ENCODE data around the gene ABHD1. TPM values are rescaled to one million over a fixed set of nuclear protein-coding genes. Genes with fewer than 3 reads are reported as not detected.
A peak's percentile ranks its signal among the peaks of the same experiment; 100 is the strongest.

The ABHD1 gene
- total RNA-seq, 1 donor from 2014 or later = not detected

GRCh38 chr2:27095745-27096651 is 27.6 kb upstream of the ABHD1 start:
- peak overlapping the region; percentile 4 for H3K27ac Mint-ChIP-seq (ENCODE audit: unreplicated experiment)
- H3K9me3 Mint-ChIP-seq (ENCODE audit: unreplicated experiment) = peaks cover 2% of the 10 kb centered on the region
- H3K9ac ChIP-seq (ENCODE audit: low read length) = no peak overlapping the region
- no peaks in the 10 kb centered on the region for H4K20me1 ChIP-seq (ENCODE audit: insufficient read depth, low read length)
- TF ChIP-seq CTCF (IDR thresholded peaks at IDR 0.05; ENCODE audit: insufficient read depth, low read depth, low read length) (no peak), EZH2 (IDR thresholded peaks at IDR 0.05; ENCODE audit: insufficient read depth, low read length) (no peak)
- FAIRE-seq (no peak), DNase-seq (ENCODE audit: low read depth) (no peak)
- no peak overlapping the region for H3K27ac ChIP-seq (ENCODE audit: low read depth, low read length)
- H3K4me3 Mint-ChIP-seq (ENCODE audit: unreplicated experiment) = no peak overlapping the region
- no peaks in the 10 kb centered on the region for H3K79me2 ChIP-seq (ENCODE audit: insufficient read depth, low read length)
- peaks cover 12% of the 10 kb centered on the region for H3K27me3 Mint-ChIP-seq (ENCODE audit: low read depth, unreplicated experiment)
- peak overlapping the region; percentile 81 for H3K4me2 ChIP-seq (ENCODE audit: low read length)
- H3K9me3 ChIP-seq (ENCODE audit: insufficient read depth, low read depth, low read length) = no peaks in the 10 kb centered on the region
- H3K4me1 ChIP-seq (ENCODE audit: insufficient read depth, low read length) = no peaks in the 10 kb centered on the region
- no peaks in the 10 kb centered on the region for H3K27me3 ChIP-seq (ENCODE audit: insufficient read depth, low read length)
- H3K4me3 ChIP-seq (ENCODE audit: insufficient read depth, low read depth, low read length) = peak overlapping the region; percentile 19
- no peaks in the 10 kb centered on the region for H3K4me1 Mint-ChIP-seq (ENCODE audit: low read depth, unreplicated experiment)
- no peaks in the 10 kb centered on the region for H3K36me3 ChIP-seq (ENCODE audit: insufficient read depth, low read length)
- H2AFZ ChIP-seq (ENCODE audit: low read depth, low read length) = peak overlapping the region; percentile 69
- no peaks in the 10 kb centered on the region for H3K36me3 Mint-ChIP-seq (ENCODE audit: low read depth, unreplicated experiment)

- Histone ChIP-seq H3K4me3 (ENCODE audit: insufficient read depth, low read depth, low read length) (no peak overlapping the region), H3K27ac (ENCODE audit: low read depth, low read length) (no peak overlapping the region), H3K9me3 (ENCODE audit: insufficient read depth, low read depth, low read length) (no peaks in the 10 kb centered on the region), H2AFZ (ENCODE audit: low read depth, low read length) (no peak overlapping the region), H3K4me2 (ENCODE audit: low read length) (no peak overlapping the region), H3K36me3 (ENCODE audit: insufficient read depth, low read length) (no peaks in the 10 kb centered on the region), H4K20me1 (ENCODE audit: insufficient read depth, low read length) (no peaks in the 10 kb centered on the region), H3K4me1 (ENCODE audit: insufficient read depth, low read length) (no peaks in the 10 kb centered on the region), H3K79me2 (ENCODE audit: insufficient read depth, low read length) (no peaks in the 10 kb centered on the region), H3K9ac (ENCODE audit: low read length) (no peak overlapping the region), H3K27me3 (ENCODE audit: insufficient read depth, low read length) (peaks cover 1% of the 10 kb centered on the region)
- H3K27me3 Mint-ChIP-seq (ENCODE audit: low read depth, unreplicated experiment) = peaks cover 12% of the 10 kb centered on the region
- no peaks in the 10 kb centered on the region for H3K36me3 Mint-ChIP-seq (ENCODE audit: low read depth, unreplicated experiment)
- TF ChIP-seq CTCF (IDR thresholded peaks at IDR 0.05; ENCODE audit: insufficient read depth, low read depth, low read length) = no peak
- TF ChIP-seq EZH2 (IDR thresholded peaks at IDR 0.05; ENCODE audit: insufficient read depth, low read length) = no peak
- no peak overlapping the region for H3K4me3 Mint-ChIP-seq (ENCODE audit: unreplicated experiment)
- FAIRE-seq = no peak
- no peak for DNase-seq (ENCODE audit: low read depth)
- H3K27ac Mint-ChIP-seq (ENCODE audit: unreplicated experiment) = no peak overlapping the region
- no peaks in the 10 kb centered on the region for H3K4me1 Mint-ChIP-seq (ENCODE audit: low read depth, unreplicated experiment)
- H3K9me3 Mint-ChIP-seq (ENCODE audit: unreplicated experiment) = peaks cover 2% of the 10 kb centered on the region
Measured at GRCh38 chr2:27096748-27097297, 26.8 kb upstream of the ABHD1 start.

All from astrocyte (in vitro differentiated cells and primary cell).